BLaER1 (cell line): Measurements from ENCODE around the gene LPAR1.
"Not testable (repeated sequence)": the region's sequence is repeated elsewhere in the genome, so short reads cannot be mapped to it uniquely, and the experiment has no call there.

Experiments used
- H3K27ac ChIP-seq: shearing (Covaris generic); formaldehyde crosslinking; 2 replicates; pipeline ENCODE4 v1.8.1; 2022
- H3K27me3 ChIP-seq: shearing (Covaris generic); formaldehyde crosslinking; 2 replicates; pipeline ENCODE4 v1.8.1; 2022
- H3K36me3 ChIP-seq: shearing (Covaris generic); formaldehyde crosslinking; 2 replicates; pipeline ENCODE4 v1.8.1; 2022
- H3K4me1 ChIP-seq: shearing (Covaris generic); formaldehyde crosslinking; 2 replicates; pipeline ENCODE4 v1.8.1; 2022
- H3K4me2 ChIP-seq: shearing (Covaris generic); formaldehyde crosslinking; 2 replicates; pipeline ENCODE4 v1.8.1; 2022
- H3K4me3 ChIP-seq: shearing (Covaris generic); formaldehyde crosslinking; 2 replicates; pipeline ENCODE4 v1.8.1; 2022
- H3K9ac ChIP-seq: shearing (Covaris generic); formaldehyde crosslinking; 2 replicates; pipeline ENCODE4 v1.8.1; 2022
- H3K9me3 ChIP-seq: shearing (Covaris generic); formaldehyde crosslinking; 2 replicates; pipeline ENCODE4 v1.8.1; 2022
- H4K20me1 ChIP-seq: shearing (Covaris generic); formaldehyde crosslinking; 2 replicates; pipeline ENCODE4 v1.8.1; 2022
- Cebpa-rat ChIP-seq: shearing (Covaris generic); IDR thresholded peaks from 2 replicates; pipeline ENCODE4 v1.8.1; 2022

LPAR1 gene

DNA sequence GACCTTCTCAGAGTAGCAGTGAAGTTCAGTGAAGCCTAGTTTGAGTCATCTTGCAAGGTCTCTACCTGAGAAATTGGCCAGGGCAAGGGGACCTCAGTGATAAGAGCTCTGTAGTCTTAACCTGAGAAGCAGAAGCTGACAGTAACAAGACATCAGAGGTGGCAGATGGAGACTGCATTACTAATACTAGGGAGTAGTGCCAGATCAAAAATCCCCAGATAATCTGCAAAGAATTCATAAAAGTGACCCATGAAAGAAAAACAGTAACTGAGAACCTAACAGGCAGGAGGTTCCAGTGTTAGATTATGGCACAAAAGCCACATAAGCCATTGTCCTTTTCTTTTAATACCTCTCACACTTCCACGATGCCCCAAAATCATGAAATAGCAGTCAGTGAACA is 194.1 kb downstream of the LPAR1 start:
- Histone ChIP-seq H3K4me2 (no peak overlapping the region), H3K27me3 (no peaks in the 10 kb centered on the region), H3K36me3 (no peaks in the 10 kb centered on the region), H3K4me3 (no peak overlapping the region), H3K9me3 (no peaks in the 10 kb centered on the region), H3K4me1 (no peaks in the 10 kb centered on the region), H4K20me1 (no peaks in the 10 kb centered on the region), H3K27ac (no peak overlapping the region), H3K9ac (no peak overlapping the region)
- TF ChIP-seq Cebpa-rat, result no peak

GRCh38 chr9:110842986-110843385 is 195.3 kb downstream of the LPAR1 start:
- Histone ChIP-seq H3K27me3 (no peaks in the 10 kb centered on the region), H3K27ac (no peak overlapping the region), H3K36me3 (no peaks in the 10 kb centered on the region), H3K4me2 (no peak overlapping the region), H3K9ac (no peak overlapping the region), H3K4me1 (no peaks in the 10 kb centered on the region), H4K20me1 (no peaks in the 10 kb centered on the region), H3K9me3 (no peaks in the 10 kb centered on the region), H3K4me3 (no peak overlapping the region)
- TF ChIP-seq Cebpa-rat, result no peak

DNA sequence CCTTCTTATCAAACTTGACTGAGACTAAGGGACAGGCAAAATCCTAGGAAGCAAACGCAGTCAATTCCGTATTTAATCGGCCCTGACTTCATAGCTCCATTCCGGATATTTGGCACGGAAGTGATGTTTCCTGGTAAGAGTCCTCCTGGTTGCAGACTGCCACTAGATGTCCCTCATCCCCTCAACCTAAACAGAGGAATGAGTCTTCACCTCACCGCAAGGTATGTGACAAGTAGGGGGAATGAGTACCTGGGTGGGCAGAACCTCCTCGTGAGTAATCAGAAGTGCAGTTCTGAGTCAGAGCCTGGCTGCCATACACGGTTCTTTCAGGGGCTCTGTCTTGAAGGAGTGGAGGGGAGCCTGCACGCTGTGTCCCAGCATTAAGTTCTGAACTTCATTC is 196.1 kb downstream of the LPAR1 start:
- no peaks in the 10 kb centered on the region for H3K36me3 ChIP-seq
- no peaks in the 10 kb centered on the region for H3K4me1 ChIP-seq
- no peak for TF ChIP-seq Cebpa-rat
- H3K27ac ChIP-seq, result no peak overlapping the region
- H3K9ac ChIP-seq, result no peak overlapping the region
- no peaks in the 10 kb centered on the region for H3K9me3 ChIP-seq
- H4K20me1 ChIP-seq, result no peaks in the 10 kb centered on the region
- H3K4me3 ChIP-seq, result no peak overlapping the region
- H3K4me2 ChIP-seq, result no peak overlapping the region
- no peaks in the 10 kb centered on the region for H3K27me3 ChIP-seq

- no peaks in the 10 kb centered on the region for H3K9me3 ChIP-seq
Observed at GRCh38 chr9:110837401-110838005, 200.8 kb downstream of the LPAR1 start.

DNA sequence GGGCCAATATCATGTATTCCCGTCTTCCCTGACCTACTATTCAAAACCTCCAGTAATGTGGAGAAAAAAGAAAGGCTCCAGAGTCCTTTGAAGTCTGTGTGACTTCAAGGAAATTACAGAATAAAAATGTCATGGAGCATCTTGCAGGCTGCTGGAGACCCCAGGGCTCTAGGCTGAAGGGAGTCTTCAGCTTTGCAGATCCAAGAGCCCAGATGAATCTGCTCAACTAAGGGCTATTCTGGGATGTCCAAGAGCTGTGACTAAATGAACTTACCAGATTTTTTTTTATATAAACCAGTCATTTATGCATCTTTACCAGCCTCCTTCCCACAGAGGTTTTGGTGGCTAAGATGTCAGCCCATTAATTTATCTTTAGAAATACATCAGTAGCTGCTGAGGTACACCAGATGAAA is 202.4 kb downstream of the LPAR1 start:
- Histone ChIP-seq H3K4me3 (no peak overlapping the region), H3K4me1 (no peaks in the 10 kb centered on the region), H3K27me3 (no peaks in the 10 kb centered on the region), H3K4me2 (no peak overlapping the region), H3K9me3 (no peaks in the 10 kb centered on the region), H4K20me1 (no peaks in the 10 kb centered on the region), H3K27ac (no peak overlapping the region), H3K9ac (no peak overlapping the region), H3K36me3 (no peaks in the 10 kb centered on the region)
- no peak for TF ChIP-seq Cebpa-rat

More at GRCh38 chr9:110837401-110838005, 200.8 kb downstream of the LPAR1 start:
- H3K4me3 ChIP-seq, result no peak overlapping the region
- H3K4me2 ChIP-seq, result no peak overlapping the region
- no peaks in the 10 kb centered on the region for H3K36me3 ChIP-seq
- H3K9ac ChIP-seq, result no peak overlapping the region
- H3K27ac ChIP-seq, result no peak overlapping the region
- TF ChIP-seq Cebpa-rat, result no peak
- no peaks in the 10 kb centered on the region for H3K27me3 ChIP-seq
- no peaks in the 10 kb centered on the region for H4K20me1 ChIP-seq
- H3K4me1 ChIP-seq, result no peaks in the 10 kb centered on the region

DNA sequence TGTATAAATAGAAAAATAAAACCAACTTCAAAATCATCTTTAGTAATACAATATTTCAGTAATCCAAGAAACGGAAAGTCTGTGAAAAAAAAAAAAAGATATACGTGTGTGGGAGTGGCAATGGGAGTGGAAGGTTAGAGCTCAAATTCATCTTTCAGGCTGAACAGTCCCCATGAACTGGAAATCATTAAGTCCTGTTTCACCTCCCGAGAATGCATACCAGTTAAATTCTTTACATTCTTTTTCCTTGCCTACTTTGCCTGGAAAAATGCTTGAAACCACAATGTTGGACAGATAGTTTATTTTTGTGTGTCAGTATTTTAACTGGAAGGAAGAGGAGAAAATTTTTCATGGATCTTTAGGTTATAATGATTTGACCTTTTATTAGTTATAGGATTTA is 202.9 kb downstream of the LPAR1 start:
- Histone ChIP-seq H3K27ac (no peak overlapping the region), H3K27me3 (no peaks in the 10 kb centered on the region), H3K4me3 (no peak overlapping the region), H3K4me2 (no peak overlapping the region), H4K20me1 (no peaks in the 10 kb centered on the region), H3K9me3 (no peaks in the 10 kb centered on the region), H3K9ac (no peak overlapping the region), H3K4me1 (no peaks in the 10 kb centered on the region), H3K36me3 (no peaks in the 10 kb centered on the region)
- TF ChIP-seq Cebpa-rat, result no peak

- H3K4me3 ChIP-seq, result no peak overlapping the region
- TF ChIP-seq Cebpa-rat, result no peak
- no peak overlapping the region for H3K27ac ChIP-seq
- H3K9me3 ChIP-seq, result no peaks in the 10 kb centered on the region
- H3K27me3 ChIP-seq, result no peaks in the 10 kb centered on the region
- H3K4me1 ChIP-seq, result no peaks in the 10 kb centered on the region
- H4K20me1 ChIP-seq, result no peaks in the 10 kb centered on the region
- H3K4me2 ChIP-seq, result no peak overlapping the region
- H3K36me3 ChIP-seq, result no peaks in the 10 kb centered on the region
- H3K9ac ChIP-seq, result no peak overlapping the region
Observed at GRCh38 chr9:110832926-110833325, 205.3 kb downstream of the LPAR1 start.

GRCh38 chr9:110830495-110830894 is 207.8 kb downstream of the LPAR1 start:
- Histone ChIP-seq H3K4me2 (no peak overlapping the region), H3K9me3 (no peaks in the 10 kb centered on the region), H3K36me3 (no peaks in the 10 kb centered on the region), H3K4me1 (no peaks in the 10 kb centered on the region), H3K27ac (no peak overlapping the region), H4K20me1 (no peaks in the 10 kb centered on the region), H3K9ac (no peak overlapping the region), H3K4me3 (no peak overlapping the region), H3K27me3 (no peaks in the 10 kb centered on the region)
- TF ChIP-seq Cebpa-rat, result no peak

DNA sequence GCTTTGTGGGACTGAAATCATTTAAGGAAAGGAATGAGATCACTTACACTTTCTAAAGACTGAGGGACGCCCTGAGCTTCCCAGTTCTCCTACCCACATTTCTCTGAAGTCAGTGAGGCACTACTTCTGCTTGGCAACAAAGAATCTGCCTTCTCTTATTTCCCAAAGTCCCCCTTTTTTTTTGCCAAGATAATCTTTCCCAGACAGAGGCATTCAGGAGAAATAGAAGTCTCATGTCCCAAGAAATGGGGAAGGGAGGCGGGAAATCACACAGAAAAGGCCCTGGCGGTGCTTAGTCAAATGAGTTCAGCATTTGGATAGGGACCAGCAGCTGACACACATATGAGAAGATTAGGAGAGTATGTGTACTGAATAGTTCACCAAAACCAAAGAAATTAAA is 210.0 kb downstream of the LPAR1 start:
- no peak overlapping the region for H3K4me2 ChIP-seq
- H3K27me3 ChIP-seq, result no peaks in the 10 kb centered on the region
- H3K9ac ChIP-seq, result no peak overlapping the region
- TF ChIP-seq Cebpa-rat, result no peak
- H3K27ac ChIP-seq, result no peak overlapping the region
- H3K36me3 ChIP-seq, result no peaks in the 10 kb centered on the region
- 0 out of 2 replicates have a peak, but pooled peaks cover 2% of the 10 kb centered on the region for H3K9me3 ChIP-seq
- no peak overlapping the region for H3K4me3 ChIP-seq
- H3K4me1 ChIP-seq, result no peaks in the 10 kb centered on the region
- no peaks in the 10 kb centered on the region for H4K20me1 ChIP-seq

DNA sequence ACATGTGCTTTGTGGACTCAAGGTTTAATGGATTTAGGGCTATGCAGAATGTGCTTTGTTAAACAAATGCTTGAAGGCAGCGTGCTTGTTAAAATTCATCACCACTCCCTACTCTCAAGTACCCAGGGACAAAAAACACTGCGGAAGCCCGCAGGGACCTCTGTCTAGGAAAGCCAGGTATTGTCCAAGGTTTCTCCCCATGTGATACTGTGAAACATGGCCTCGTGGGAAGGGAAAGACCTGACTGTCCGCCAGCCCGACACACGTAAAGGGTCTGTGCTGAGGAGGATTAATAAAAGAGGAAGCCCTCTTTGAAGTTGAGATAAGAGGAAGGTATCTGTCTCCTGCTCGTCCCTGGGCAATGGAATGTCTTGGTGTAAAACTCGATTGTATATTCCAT is 211.9 kb downstream of the LPAR1 start:
- not testable (repeated sequence) for H3K9me3 ChIP-seq, H3K27me3 ChIP-seq, H3K4me2 ChIP-seq, H3K9ac ChIP-seq, H3K4me1 ChIP-seq, H3K4me3 ChIP-seq, H4K20me1 ChIP-seq, H3K27ac ChIP-seq, H3K36me3 ChIP-seq

GRCh38 chr9:110825950-110826349 is 212.3 kb downstream of the LPAR1 start:
- no peak overlapping the region for H3K9ac ChIP-seq
- 0 out of 2 replicates have a peak, but pooled peaks cover 9% of the 10 kb centered on the region for H3K9me3 ChIP-seq
- no peak overlapping the region for H3K4me3 ChIP-seq
- H3K36me3 ChIP-seq, result no peaks in the 10 kb centered on the region
- H3K27ac ChIP-seq, result no peak overlapping the region
- H3K4me1 ChIP-seq, result no peaks in the 10 kb centered on the region
- TF ChIP-seq Cebpa-rat, result no peak
- H3K4me2 ChIP-seq, result no peak overlapping the region
- no peaks in the 10 kb centered on the region for H4K20me1 ChIP-seq
- H3K27me3 ChIP-seq, result no peaks in the 10 kb centered on the region

DNA sequence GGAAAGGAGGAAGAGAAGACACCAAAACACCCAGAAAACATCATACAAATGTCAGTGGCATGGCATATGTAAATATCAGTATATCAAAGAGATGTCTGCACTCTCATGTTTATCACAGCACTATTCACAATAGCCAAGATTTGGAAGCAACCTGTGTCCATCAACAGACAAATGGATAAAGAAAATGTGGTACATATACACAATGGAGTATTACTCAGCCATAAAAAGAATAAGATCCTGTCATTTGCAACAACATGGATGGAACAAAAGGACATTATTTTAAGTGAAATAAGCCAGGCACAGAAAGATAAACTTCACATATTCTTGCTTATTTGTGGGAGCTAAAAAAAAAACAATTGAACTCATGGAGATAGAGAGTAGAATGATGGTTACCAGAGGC is 213.1 kb downstream of the LPAR1 start:
- H3K27me3 ChIP-seq, H3K4me2 ChIP-seq, H3K27ac ChIP-seq, H3K9me3 ChIP-seq, H3K9ac ChIP-seq, H3K4me3 ChIP-seq, H4K20me1 ChIP-seq, H3K4me1 ChIP-seq, H3K36me3 ChIP-seq: not testable (repeated sequence)
